H7 (cell line): ENCODE measurements around the gene IL16. TPM values are rescaled to one million over a fixed set of nuclear protein-coding genes. Genes with fewer than 3 reads are reported as not detected.

Experiments used
- DNase-seq: peaks from one replicate; pipeline ENCODE4 v3.0.0; 2012
- H3K27me3 ChIP-seq: 2 replicates; pipeline ENCODE4 v1.6.0; 2011; ENCODE audit warnings: mild to moderate bottlenecking, low read length; ENCODE audit not compliant: control insufficient read depth, insufficient read depth
- H3K36me3 ChIP-seq: replicated peaks from 2 replicates; pipeline ENCODE4 v1.5.1; 2011; ENCODE audit warnings: low read length; ENCODE audit not compliant: control insufficient read depth, insufficient read depth
- H3K4me3 ChIP-seq: 2 replicates; pipeline ENCODE4 v1.5.1; 2011; ENCODE audit warnings: low read depth, mild to moderate bottlenecking, control low read depth, low read length, moderate library complexity; ENCODE audit not compliant: insufficient read depth
- total RNA-seq: library from RNA; depleted of rRNA; stranded (reverse); fragments of >200 nt; shearing (Covaris generic); gene quantifications from 2 replicates; pipeline ENCODE4 v1.2.3, GENCODE V29; 2014

Gene IL16
- total RNA-seq, 1 experiment from 2014 or later, result not detected

GRCh38 chr15:81165535-81165934 is 31.1 kb upstream of the IL16 start:
- Histone ChIP-seq H3K27me3 (no peaks in the 10 kb centered on the region), H3K36me3 (no peaks in the 10 kb centered on the region), H3K4me3 (no peak overlapping the region)
- no peak for DNase-seq

GRCh38 chr15:81166636-81167305 is 29.9 kb upstream of the IL16 start:
- DNase-seq, result no peak
- no peak overlapping the region for H3K4me3 ChIP-seq
- H3K36me3 ChIP-seq, result no peaks in the 10 kb centered on the region
- H3K27me3 ChIP-seq, result no peaks in the 10 kb centered on the region

- Histone ChIP-seq H3K36me3 (no peaks in the 10 kb centered on the region), H3K27me3 (no peaks in the 10 kb centered on the region), H3K4me3 (no peak overlapping the region)
- DNase-seq, result no peak
Observed at GRCh38 chr15:81168131-81168526, 28.6 kb upstream of the IL16 start.

GRCh38 chr15:81168644-81169043 is 28.0 kb upstream of the IL16 start:
- no peaks in the 10 kb centered on the region for H3K36me3 ChIP-seq
- DNase-seq, result no peak
- H3K4me3 ChIP-seq, result no peak overlapping the region
- H3K27me3 ChIP-seq, result no peaks in the 10 kb centered on the region

- no peaks in the 10 kb centered on the region for H3K36me3 ChIP-seq
- H3K27me3 ChIP-seq, result no peaks in the 10 kb centered on the region
Observed at GRCh38 chr15:81170511-81170910, 26.2 kb upstream of the IL16 start.

GRCh38 chr15:81171286-81171685 is 25.4 kb upstream of the IL16 start:
- DNase-seq, result no peak
- H3K4me3 ChIP-seq, result no peak overlapping the region
- H3K36me3 ChIP-seq, result no peaks in the 10 kb centered on the region
- H3K27me3 ChIP-seq, result no peaks in the 10 kb centered on the region

More at GRCh38 chr15:81170511-81170910, 26.2 kb upstream of the IL16 start:
- no peak overlapping the region for H3K4me3 ChIP-seq
- DNase-seq, result no peak

- Histone ChIP-seq H3K27me3 (no peaks in the 10 kb centered on the region), H3K36me3 (no peaks in the 10 kb centered on the region)
Observed at GRCh38 chr15:81174125-81174791, 22.4 kb upstream of the IL16 start.

GRCh38 chr15:81174792-81175327 is 21.8 kb upstream of the IL16 start:
- H3K4me3 ChIP-seq, result no peak overlapping the region
- H3K36me3 ChIP-seq, result no peaks in the 10 kb centered on the region
- no peak for DNase-seq
- H3K27me3 ChIP-seq, result no peaks in the 10 kb centered on the region

More at GRCh38 chr15:81174125-81174791, 22.4 kb upstream of the IL16 start:
- no peak for DNase-seq
- H3K4me3 ChIP-seq, result no peak overlapping the region

GRCh38 chr15:81175496-81175895 is 21.2 kb upstream of the IL16 start:
- Histone ChIP-seq H3K36me3 (no peaks in the 10 kb centered on the region), H3K4me3 (no peak overlapping the region), H3K27me3 (no peaks in the 10 kb centered on the region)
- DNase-seq, result no peak

GRCh38 chr15:81176291-81176893 is 20.3 kb upstream of the IL16 start:
- peak; percentile 42 for DNase-seq
- no peaks in the 10 kb centered on the region for H3K36me3 ChIP-seq
- no peaks in the 10 kb centered on the region for H3K27me3 ChIP-seq
- H3K4me3 ChIP-seq, result no peak overlapping the region

GRCh38 chr15:81178365-81178764 is 18.3 kb upstream of the IL16 start:
- H3K4me3 ChIP-seq, result no peak overlapping the region
- no peaks in the 10 kb centered on the region for H3K36me3 ChIP-seq
- DNase-seq, result no peak
- no peaks in the 10 kb centered on the region for H3K27me3 ChIP-seq

- H3K27me3 ChIP-seq, result no peaks in the 10 kb centered on the region
- no peaks in the 10 kb centered on the region for H3K36me3 ChIP-seq
- H3K4me3 ChIP-seq, result no peak overlapping the region
- DNase-seq, result no peak
Observed at GRCh38 chr15:81181220-81181619, 15.5 kb upstream of the IL16 start.

GRCh38 chr15:81182031-81182755 is 14.5 kb upstream of the IL16 start:
- no peak overlapping the region for H3K4me3 ChIP-seq
- DNase-seq, result no peak
- no peaks in the 10 kb centered on the region for H3K36me3 ChIP-seq
- H3K27me3 ChIP-seq, result no peaks in the 10 kb centered on the region

GRCh38 chr15:81182756-81183438 is 13.8 kb upstream of the IL16 start:
- no peaks in the 10 kb centered on the region for H3K27me3 ChIP-seq
- DNase-seq, result peak; percentile 66
- no peaks in the 10 kb centered on the region for H3K36me3 ChIP-seq
- no peak overlapping the region for H3K4me3 ChIP-seq
